ENCODE data around the gene TECTA.
"Not testable (repeated sequence)": the region's sequence is repeated elsewhere in the genome, so short reads cannot be mapped to it uniquely, and the experiment has no call there.

Gene TECTA

DNA sequence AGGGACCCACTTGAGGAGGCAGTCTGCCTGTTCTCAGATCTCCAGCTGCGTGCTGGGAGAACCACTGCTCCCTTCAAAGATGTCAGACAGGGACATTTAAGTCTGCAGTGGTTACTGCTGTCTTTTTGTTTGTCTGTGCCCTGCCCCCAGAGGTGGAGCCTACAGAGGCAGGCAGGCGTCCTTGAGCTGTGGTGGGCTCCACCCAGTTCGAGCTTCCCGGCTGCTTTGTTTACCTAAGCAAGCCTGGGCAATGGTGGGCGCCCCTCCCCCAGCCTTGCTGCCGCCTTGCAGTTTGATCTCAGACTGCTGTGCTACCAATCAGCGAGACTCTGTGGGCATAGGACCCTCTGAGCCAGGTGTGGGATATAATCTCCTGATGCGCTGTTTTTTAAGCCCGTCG, 76.6 kb downstream of the TECTA start:
- not testable (repeated sequence) for DNase-seq (ENCODE audit: low read depth)

DNA sequence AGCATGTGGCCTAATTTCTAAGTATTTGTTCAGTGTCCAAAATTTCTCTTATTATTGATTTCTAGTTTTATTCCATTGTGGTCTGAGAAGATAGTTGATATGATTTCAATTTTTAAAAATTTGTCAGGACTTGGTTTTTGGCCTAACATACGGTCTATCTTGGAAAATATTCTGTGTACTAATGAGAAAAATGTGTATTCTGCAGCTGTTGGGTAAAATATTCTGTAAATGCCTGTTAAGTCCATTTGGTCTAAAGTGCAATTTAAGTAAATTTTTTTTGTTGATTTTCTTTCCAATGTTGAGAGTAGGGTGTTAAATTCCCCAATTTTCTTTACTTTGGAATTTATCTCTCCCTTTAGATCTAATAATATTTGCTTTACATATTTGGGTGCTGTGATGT, 78.3 kb downstream of the TECTA start:
- no peak for DNase-seq (ENCODE audit: low read depth)

DNA sequence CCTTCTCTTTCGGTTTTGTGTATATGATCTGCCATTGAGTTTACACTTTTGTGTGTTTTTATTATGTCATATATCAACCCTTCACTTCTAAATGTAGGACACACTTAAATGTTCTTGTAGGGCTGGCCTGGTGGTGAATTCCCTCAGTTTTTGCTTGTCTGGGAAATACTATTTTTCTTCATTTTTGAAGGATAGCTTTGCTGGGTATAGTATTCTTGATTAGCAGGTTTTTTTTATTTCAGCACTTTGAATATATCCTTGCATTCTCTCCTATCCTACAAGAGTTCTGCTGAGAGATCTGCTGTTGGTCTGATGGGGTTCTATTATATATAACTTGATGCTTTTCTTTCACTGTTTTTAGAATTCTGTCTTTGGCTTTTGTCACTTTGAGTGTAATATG, 79.1 kb downstream of the TECTA start:
- DNase-seq (ENCODE audit: low read depth), result no peak

DNA sequence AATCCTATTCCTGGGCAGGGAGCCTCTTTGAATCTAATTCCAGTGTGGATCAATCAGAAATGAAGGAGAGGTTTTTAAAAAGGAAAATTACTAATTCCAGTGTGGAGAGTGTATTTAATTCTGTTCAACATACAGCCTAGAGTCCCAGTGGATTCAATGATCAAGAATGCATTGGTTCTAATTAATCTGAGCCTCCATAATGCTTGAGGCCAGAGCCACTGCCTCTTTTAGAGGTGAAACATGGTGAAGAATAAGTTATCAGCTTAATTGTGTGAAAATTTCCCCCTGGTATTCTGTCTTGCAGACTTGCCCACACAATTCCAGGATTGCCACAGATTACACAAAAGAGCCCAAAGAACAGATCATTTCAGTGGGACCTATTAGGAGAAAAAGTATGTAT, 87.7 kb downstream of the TECTA start:
- DNase-seq (ENCODE audit: low read depth), result no peak

DNA sequence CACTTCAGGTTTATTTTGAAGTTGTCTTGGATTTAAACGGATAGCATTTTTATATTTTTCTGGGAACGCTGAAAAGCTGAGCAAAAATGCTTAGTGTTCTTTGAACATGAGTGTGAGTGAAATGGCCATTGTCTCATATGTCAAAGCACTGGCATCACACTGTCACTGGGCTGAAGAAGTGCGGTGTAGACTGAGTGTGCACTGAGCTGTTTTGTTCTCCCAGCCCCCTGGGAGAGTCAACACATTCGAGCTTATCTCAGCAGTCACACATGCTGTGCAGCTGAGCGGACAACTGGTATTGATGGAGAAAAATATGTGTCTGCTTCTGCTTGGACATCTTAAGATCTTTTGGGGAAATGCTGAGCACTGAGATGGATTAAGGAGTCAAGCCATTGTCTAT, 90.8 kb downstream of the TECTA start:
- DNase-seq (ENCODE audit: low read depth), result no peak

DNA sequence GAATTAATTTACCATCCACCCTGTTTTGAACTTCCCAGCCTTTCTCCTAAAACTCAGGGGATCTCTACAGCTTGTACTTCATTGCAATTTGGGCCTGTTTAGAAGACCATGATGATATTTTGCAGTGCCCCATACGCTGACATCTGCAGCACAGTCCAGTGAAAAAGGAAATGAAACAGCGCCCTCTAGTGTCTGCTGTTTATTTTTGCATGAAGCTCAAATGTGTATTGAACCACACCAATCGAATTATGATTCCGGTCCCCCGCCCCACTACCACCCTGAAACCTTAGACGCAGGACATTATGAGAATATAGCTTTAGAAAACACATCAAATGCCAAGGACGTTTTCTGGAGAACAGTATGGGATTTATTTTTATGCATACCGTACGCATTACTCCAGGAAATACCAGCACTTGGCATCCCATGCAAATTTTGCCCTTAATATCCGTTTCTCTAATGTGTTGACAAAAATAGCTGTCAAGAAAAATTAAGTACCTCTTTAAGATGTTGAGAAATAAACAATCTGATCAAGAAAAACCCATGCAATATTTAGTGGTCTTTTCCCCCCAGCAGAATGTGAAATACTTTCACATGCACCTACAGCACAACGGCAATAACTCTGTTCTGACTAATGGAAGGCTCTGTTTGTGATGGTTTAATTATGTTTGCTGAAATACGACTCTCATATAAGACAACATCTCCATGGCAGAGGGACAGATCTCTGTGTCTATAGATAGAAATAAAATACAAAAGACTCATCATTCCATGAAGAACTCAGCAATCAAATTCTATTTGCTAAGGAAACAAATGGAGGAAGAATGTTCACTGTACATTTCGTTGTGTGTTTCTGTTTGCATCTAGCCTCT, 93.9 kb downstream of the TECTA start:
- DNase-seq (ENCODE audit: low read depth), result peak; percentile 4

DNA sequence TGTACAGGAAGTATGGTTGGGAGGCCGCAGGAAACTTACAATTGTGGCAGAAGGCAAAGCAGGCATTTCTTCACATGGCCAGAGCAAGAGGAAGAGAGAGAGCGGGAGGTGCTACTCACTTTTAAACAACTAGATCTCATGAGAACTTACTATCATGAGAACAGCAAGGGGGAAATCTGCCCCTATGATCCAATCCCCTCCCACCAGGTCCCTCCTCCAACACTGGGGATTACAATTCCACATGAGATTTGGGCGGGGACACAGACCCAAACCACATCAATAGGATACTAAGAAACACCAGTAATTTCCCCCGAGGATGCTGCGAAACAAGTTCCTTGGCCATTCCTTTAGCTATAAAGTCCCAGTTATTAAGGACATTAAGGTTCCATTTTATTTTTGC, 97.4 kb downstream of the TECTA start:
- DNase-seq (ENCODE audit: low read depth), result no peak

DNA sequence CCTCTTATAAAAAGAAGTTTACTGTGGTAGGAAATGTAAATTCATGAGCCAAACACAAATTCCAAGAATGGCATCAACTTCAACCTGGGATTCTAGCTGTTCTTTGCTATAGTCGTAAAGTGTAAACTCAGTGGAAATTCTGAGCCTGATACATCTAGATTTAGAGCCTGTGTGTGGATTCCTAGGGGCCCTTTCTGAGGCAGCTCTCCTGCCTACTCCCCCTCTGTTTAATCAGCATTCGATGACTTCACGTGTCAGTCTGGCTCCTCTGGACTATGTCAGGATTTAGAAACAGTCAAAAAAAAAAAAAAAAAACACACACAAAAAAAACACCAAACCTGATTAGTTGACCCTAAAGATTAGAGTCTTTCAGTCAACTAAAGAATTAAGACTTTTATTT, 98.5 kb downstream of the TECTA start:
- DNase-seq (ENCODE audit: low read depth), result no peak

DNA sequence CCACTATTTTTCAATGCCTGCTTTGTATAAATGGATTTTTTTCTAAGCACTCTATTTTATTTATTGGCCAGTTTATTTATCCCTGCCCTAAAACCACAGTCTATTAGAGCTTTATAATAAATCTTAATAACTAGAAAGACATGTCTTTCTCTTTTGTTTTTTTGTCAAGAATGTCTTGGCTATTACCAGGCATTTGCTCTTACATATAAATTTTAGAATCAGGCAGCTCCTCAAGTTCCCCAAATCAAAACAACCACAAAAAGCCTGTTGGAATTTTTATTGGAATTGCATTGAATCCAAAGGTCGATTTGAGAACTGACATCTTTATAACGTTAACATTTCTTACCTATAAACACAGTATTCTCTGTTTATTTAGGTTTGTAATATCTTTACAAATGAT, 105.8 kb downstream of the TECTA start:
- no peak for DNase-seq (ENCODE audit: low read depth)

DNA sequence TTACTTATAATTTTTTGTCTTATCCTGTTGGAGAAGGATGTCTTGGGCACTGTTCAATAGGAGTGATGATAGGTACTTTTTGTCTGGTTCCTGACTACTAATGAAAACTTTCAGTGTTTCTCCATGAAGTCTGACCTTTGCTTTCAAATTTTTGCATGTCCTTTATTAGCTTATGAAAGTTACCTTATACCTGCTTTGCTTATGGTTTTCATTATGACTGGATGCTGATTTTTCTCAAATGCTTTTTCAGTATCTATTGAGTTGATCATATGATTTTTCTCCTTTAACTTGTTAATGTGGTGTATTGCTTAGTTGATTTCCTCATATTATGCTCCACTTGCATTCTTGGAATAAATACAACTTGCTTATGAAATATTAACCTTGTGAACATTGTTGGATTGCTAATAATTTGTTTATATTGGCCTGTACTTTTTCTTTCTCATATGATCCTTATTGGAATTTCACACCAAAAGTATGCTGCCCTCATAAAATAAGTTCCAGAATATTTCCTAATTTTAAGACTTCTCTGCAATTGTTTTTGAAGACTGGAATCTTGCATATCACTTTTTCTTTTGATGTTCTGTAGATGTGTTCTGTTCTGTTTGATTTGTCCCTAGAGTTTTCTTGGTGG, 106.6 kb downstream of the TECTA start:
- DNase-seq (ENCODE audit: low read depth), result no peak

DNA sequence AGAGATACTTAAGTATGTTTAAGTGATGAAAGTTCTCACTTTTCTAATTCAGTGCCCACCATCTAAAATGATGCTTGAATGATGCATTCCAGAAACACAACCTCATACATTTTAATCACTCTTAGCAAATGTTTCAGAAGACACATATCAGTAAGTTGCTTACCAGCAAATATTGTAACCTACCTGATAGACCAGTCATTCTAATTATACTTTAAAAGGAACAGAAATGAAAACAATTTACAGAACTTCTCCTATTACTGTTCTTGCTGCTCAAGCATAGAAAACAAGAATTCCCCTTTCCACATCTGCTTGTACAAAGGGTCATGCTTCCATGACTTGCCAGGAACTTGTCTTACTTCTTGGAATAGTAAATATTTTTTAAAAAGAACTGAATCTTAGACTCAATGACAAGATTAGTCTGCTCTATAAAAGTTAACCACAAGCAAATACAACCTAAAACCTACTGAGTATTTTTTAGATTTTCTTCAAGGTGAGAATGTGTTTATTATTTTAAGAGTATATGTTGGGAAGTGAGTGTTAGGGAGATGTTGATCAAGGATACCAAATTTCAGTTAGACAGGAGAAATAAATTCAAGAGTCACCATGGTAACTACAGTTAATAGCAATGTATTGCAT, 109.5 kb downstream of the TECTA start:
- no peak for DNase-seq (ENCODE audit: low read depth)

DNA sequence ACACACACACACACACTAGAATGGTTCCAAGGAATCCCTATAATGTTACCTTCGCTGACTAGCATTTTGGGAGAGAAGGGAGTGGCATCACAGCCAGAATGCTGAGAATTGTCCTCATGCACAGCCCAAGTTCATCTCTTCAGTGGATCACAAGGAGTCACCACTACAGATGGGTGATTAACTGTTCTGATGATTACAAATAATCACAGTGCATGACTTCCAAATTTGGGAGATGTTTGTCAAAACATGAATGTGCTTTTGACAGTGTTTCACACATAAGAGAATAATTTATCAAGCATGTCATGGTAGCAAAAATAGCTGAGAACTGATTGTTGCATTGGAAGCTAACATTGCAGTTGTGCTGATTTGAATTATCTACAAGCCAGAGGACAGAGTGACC, 110.6 kb downstream of the TECTA start:
- DNase-seq (ENCODE audit: low read depth), result no peak

DNA sequence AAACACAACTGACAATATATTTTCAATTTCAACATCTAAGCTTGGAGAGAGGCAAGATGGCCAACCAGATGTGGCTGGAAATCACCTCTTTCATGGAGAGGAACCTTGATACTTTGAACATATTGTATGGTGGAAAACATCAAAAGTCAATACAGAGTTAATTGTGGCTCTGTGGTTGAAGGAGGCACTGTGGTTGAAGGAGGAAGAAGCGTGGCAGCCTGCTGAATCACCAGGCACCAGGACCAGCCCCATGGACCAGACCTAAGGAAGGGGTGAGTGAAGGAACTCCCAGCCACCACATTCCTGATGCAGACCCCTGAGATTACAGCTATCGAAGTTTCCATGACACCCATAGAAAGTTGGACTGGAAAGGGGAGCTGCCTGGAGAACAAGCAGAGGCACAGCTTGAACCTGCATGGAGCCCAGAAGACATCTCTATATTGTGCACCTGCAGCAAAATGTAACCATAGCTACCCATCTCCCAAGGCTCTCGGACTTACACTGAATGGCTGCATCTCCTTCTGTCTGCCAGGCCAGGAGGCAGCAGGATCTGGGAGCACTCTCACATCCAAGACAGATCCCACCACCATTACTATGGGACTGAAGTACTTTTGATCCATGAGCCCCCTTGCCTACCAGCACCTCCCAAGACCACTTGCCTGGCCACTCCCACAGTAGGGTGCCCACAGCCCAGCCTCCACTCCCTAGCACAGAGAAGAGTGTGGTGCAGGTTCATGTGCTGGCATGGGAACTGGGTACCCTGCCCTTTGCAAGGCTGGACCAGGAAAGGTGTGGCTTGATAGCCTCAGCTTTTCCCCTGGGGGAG, 111.7 kb downstream of the TECTA start:
- DNase-seq (ENCODE audit: low read depth), result no peak

DNA sequence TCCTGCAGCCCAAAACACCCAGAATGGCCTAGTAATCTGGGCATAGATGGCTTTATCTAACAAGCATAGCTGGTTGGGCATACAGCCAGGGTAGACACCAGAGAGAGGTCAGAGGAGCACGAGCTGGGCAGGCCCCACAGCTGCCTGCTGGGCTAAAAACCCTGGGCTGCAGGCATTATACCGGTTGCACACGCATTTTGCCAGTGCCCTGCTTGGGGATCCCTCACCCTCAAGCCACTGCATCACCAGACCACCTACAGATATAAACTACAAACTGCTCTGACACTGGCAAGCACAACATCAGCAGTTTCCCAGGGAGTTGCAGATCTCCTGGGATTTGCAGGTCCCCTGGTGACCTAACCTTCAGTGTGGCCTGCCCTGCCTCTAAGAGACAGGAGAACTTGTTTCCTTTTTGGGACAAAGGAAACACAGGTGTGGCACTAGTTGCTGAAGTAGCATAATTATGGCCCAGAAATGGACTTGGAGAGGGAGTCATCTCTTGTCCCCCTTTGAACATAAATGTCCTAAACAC, 112.4 kb downstream of the TECTA start:
- DNase-seq (ENCODE audit: low read depth), result no peak

DNA sequence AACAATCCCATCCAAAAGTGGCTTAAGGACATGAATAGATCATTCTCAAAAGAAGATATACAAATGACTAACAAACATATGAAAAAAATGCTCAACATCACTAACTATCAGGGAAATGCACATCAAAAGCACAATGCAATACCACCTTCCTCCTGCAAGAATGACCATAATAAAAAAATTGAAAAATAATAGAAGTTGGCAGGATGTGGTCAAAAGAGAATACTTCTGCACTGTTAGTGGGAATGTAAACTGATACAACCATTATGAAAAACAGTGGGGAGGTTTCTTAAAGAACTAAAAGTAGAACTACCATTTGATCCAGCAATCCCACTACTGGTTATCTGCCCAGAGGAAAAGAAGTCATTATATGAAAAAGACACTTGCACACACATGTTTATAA, 113.8 kb downstream of the TECTA start:
- DNase-seq (ENCODE audit: low read depth), result no peak

DNA sequence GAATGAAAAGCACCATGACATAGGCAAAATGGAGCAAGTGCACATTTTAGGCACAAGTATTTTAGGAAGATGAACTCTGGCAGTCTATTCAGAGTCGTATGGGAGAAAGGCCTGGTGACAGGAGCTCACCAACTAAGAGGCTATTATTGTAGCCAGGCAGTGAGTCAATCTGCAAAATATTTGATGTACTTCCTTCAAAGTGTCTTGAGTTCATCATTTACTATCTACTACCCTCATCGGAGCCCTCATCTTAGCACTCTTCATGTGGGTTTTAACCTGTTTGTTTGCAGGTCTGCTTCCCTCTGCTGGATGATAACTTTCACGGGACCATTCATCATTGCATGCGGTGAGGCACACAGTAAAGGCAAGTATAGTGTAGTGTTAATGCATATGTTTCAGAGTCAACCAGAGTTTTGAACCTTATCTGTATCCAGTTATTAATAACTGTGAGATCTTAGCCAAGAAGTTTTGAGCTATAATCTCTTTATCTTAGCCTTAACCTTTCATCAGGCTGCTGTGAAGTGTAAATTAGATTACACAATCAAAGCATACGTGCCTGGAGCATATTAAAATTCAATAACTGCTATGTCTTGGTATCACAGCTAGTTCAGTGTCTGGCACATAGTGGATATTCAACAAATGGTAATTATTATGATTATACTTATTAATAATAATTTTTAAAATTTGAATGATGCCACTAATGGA, 120.6 kb downstream of the TECTA start:
- DNase-seq (ENCODE audit: low read depth), result no peak

DNA sequence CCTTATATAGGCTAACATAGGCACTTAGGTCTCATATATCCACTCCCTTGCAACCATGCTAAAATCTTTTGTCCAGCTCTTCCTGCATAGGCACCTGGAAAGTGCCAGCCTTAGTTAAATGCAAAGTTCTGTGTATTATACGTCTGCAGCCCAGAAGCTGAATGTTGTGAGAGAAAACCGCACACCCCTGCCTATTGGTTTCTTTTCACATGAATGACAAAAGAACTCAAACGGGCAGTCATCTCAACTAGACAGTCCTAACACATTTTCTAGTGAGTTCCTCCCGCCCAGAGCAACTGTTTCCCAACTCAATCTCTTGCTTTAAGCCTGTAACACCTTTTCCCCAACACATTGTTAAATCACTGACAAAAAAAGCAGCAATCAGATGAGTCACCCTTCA, 122.1 kb downstream of the TECTA start:
- DNase-seq (ENCODE audit: low read depth), result no peak

DNA sequence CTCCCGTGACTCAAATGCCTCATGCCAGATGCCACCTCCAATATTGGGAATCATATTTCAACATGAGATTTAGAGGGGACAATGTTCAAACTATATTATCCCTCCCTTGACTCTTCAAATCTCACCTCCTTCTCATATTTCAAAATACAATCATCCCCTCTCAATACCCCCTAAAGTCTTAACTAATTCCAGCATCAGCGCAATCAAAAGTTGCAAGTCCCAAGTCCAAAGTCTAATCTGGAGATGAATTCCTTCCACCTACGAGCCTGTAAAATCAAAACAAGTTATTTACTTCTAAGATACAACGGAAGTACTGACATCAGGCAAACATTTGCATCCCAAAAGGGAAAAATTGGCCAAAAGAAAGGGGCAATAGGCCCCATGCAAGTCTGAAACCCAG, 124.3 kb downstream of the TECTA start:
- DNase-seq (ENCODE audit: low read depth), result no peak

DNA sequence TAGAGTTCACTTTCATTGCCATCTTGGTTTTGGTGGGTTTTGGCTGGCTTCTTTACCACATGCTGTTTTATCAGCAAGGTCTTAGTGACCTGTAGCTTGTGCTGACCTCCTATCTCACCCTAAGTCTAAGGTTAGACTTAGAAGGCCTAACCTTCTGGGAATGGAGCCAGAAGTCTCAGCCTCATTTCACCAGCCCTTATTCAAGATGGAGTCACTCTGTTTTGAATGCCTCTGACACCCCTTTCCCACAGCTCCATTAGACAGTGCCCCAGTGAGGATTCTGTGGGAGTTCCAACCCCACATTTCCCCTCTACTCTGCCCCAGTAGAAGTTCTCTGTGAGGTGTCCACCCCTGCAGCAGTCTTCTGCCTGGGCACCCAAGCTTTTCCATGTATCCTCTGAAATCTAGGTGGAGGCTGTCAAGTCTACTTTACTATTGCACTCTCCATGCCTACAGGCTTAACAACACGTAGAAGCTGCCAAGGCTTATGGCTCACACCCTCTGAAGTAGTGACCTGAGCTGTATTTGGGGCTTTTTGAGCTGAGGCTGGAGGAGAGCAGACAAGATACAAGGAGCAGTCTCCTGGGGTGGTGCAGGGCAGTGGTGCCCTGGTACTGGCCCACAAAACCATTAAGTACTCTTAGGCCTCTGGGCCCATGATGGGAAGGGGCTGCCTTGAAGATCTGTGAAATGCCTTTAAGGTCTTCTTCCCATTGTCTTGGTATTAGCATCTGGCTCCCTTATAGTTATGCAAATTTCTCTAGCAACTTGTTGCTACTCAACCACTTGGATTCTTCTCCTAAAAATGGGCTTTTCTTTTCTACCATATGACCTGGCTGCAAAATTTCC, 125.6 kb downstream of the TECTA start:
- DNase-seq (ENCODE audit: low read depth), result no peak

DNA sequence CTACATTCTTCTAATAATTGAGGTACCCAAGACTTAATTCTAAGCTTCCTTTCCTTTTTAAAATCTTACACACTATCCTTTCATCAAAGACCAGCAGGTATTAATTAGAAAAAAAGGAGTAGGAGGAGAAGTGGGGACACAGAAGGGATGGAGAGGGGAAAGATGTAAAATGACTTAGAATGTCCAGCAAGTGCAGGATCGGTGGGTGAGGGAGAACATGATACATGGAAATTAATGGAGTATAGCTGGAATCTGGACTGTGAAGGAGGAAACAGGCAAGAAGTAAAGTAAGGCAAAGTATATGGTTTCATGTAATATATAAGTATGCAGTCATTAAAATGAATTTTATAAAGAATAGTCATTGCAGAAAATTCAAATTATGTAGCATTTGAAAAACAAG, 127.8 kb downstream of the TECTA start:
- DNase-seq (ENCODE audit: low read depth), result no peak
